T-helper 9 cell (primary cell): ENCODE measurements around the gene PADI6.
A peak's percentile ranks its signal among the peaks of the same experiment; 100 is the strongest.
"Not testable (repeated sequence)": the region's sequence is repeated elsewhere in the genome, so short reads cannot be mapped to it uniquely, and the experiment has no call there.

ENCODE experiments used
- DNase-seq: peaks from one replicate; pipeline ENCODE4 v3.0.0-alpha.2; 2020
- total RNA-seq, 2 donors: gene quantifications; one replicate each; lab custom pipeline; 2026; lab: John Stamatoyannopoulos, UW

PADI6 gene
- total RNA-seq = 0 reads per million in 2 donors

DNA sequence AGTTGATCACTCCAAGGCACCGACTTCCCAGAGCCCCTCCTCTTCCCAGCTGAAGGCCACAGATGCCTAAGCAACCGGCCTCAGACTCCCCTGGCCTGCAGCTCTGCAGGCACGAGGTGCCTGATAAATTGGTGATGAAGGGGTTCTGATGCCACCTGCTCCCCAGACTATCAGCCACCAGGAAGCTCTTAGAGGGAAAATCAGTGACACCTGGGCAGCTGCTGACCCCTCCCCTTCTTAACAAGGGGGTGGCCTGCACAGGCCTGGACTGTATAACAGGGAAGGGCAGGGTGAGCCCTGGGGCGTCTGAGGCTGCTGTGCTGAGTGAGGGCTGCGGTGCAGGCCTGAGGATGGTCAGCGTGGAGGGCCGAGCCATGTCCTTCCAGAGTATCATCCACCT lies at the start of gene PADI6:
TSS of gene PADI6 (plus strand) at position 301 of the 400 bp plus-strand sequence. CDS start at position 351, 50 bp downstream.
- DNase-seq = no peak

DNA sequence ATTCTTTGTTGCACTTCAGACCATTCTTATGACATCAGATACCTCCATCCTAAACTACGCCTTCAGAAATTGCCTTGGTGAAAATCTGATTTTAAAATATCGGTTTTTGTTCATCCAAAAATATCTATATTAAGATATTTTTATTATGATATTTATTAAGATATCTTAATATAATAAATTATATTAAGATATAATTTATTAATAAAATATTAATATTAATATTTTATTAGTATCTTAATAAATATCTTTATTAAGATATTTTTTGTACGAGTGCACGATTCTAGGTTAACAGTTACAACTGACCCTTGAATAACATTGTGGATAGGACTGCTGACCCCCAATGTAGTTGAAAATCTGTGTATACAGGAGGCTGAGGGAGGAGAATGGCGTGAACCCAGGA lies 43.1 kb upstream of the PADI6 start:
- DNase-seq = no peak

DNA sequence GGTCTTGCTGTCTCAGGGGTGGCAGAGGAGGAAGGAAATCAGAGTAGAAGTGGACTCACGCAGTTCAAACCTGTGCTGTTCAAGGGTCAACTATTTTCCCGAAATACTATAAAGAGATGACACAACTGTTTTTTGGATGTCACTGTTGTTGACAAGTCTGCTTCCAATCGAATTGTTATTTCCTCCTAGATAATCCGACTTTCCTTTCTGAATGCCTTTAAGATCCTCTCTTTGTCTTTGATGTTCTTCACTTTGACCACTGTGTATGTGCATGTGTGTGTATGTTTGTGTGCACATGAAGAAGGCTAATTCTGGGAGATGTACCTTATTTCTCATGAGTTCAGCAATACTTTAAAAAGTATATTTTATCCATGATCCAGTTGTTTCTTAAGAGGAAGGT lies 42.4 kb upstream of the PADI6 start:
- DNase-seq = no peak

DNA sequence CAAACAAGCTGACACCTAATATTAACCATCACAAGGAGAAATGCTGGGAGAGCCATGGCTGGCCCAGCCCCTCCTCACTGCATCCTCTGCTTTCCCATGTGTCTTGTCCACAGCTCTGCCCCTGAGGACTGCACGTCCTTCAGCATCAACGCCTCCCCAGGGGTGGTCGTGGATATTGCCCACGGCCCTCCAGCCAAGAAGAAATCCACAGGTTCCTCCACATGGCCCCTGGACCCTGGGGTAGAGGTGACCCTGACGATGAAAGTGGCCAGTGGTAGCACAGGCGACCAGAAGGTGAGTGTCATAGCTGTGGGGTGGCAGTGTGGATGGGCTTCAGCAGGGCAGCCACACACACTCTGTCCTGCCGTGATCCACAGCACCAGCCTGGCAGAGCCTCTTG lies 41.1 kb upstream of the PADI6 start:
- DNase-seq = no peak

DNA sequence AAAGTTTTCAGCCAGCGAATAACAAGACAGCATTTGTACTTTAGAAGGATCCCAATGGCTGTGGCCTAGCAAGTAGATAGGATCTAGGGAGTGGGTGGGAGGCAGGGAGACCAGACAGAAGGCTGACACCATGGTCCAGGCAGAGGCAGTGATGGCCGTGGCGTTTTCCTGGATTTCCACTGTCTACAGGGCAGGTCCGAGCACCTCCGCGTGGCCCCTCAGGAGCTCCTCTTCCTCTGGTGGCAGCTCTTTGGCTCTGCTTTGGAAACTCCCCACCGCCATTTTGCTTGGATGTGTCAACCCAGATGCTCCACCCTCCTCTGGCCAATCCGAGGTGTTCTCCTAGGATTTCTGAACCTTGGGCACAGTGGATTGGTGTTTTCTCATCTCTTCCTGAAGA lies 38.9 kb upstream of the PADI6 start:
- DNase-seq = no peak

DNA sequence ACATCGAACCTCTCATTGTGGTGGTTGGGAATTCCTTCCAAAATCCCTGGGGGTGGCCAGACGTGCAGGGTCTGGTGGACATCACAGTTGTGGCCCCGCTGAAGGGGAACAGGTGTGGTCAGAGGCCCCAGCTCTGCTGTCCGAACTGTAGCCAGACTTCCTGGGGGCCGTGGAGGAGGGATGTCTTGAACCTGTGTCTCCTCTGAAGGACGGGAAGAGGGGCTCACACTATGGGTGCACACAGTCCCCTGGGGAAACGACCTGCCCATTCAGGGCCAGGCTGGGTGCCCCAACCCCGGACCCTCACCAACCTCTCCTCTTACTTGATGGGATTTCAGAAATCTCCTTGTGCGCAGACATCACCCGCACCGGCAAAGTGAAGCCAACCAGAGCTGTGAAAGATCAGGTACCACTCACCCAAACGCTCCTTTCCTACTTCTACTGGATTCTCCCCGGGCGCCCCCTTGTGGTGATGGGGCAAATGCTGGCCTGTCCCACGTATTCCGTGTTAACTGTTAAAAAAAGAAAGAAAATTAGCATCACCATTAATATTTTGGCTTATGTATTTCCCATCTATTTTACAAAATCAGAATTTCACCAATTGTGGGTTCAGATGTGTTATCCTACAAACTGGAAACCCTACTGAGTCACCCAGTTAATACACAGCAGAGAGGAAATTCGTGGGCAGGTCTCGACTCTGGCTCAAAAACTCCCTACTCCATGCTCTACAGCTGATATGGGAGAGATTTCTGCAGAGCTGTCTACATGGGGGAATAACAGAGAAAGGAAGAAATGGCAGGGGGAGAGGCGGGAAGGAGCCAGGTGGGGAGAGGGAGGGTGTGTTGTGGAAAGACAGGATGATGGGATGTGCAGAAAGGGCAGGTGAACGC lies 35.9 kb upstream of the PADI6 start:
- DNase-seq = peak; percentile 62

DNA sequence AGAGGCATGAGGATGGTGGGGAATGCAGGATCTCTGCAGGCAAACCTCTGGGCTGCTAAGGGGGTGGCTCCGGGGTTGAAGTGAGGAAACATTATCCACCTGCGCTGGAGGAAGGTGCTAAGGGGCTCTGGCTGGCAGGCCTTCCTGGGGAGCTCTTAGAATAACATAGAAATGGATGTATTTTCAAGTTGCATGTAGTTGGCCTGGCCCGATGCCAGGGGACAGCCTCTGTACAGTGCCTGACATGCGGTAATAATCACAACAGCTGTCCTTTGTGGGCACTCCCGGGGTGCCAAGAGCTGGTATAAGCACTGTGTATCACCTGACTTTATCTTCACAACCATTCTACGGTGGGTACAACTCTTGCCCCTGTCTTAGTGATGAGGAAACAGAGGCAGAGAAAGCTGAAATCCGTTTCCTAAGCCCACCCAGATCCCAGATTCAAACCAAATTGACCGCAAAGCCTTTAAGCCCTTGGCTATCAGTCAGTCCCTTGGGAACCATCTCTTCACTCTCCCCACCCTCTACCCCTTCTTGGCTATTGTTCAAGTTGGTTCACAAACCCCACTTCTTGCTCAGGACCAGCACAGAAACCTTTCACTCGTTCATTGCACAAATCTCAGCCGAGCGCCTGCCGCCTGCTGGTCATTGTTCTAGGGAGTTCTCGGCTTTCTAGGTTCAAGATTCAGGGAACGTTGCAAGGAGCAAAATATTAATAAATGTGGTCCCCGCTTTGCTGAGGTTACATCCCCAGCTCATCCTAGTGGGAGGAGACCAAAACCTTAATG lies 33.1 kb upstream of the PADI6 start:
- DNase-seq = no peak

DNA sequence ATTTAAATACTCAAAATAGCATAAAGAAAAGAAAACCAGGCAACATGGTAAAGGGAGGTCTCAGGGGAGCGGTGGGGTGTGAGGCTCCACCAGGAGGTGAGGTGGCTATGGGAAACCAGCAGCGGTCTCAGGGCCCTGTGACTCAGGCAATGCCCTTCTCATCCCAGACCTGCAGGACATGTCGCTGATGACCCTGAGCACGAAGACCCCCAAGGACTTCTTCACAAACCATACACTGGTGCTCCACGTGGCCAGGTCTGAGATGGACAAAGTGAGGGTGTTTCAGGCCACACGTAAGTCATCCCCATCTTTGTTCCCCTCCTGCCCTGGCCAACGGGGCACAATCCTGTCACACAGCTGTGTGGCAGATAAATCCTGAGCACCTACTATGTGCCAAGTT lies 32.5 kb upstream of the PADI6 start:
- no peak for DNase-seq

DNA sequence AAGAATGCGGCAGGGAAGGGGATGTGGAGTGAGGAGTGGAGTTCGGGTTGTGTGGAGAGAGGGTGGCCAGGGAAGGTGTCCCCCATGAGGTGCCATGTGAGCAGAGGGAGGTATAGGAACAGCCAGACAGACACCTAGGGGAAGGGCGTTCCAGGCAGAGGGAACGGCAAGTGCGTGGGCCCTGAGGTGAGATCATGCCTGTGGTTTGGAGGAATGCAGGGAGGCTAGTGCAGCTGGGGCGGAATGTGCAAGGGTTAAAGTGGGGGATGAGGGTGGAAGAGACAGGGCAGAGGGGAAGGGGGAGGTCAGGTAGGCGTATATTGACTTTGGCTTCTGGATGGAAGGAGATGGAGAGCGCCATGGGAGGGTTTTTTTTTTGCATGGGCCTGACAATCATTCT lies 31.6 kb upstream of the PADI6 start:
- no peak for DNase-seq

DNA sequence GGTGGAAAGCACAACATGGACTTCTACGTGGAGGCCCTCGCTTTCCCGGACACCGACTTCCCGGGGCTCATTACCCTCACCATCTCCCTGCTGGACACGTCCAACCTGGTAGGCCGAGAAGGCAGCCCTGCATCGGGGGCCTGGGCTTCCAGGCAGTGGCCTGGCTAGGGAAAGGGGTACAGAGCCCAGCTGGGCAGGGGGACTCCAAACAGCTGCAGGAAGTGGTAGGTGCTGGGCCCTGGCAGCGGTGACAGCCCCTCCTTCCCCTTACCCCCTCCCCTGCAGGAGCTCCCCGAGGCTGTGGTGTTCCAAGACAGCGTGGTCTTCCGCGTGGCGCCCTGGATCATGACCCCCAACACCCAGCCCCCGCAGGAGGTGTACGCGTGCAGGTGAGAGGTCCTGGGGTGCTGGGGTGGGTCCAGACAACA lies 30.0 kb upstream of the PADI6 start:
- no peak for DNase-seq

DNA sequence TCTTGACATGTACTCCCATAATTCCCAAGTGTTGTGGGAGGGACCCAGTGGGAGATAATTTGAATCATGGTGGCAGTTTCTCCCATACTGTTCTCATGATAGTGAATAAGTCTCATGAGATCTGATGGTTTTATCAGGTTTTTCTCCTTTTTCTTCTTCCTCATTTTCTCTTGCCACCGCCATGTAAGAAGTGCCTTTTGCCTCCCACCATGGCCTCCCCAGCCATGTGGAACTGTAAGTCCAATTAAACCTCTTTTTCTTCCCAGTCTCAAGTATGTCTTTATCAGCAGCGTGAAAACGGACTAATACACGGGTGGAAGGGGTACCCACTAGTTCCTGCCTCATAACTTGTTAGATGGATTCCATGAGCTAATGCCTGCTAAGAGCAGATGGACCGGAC lies 26.5 kb upstream of the PADI6 start:
- not testable (repeated sequence) for DNase-seq

DNA sequence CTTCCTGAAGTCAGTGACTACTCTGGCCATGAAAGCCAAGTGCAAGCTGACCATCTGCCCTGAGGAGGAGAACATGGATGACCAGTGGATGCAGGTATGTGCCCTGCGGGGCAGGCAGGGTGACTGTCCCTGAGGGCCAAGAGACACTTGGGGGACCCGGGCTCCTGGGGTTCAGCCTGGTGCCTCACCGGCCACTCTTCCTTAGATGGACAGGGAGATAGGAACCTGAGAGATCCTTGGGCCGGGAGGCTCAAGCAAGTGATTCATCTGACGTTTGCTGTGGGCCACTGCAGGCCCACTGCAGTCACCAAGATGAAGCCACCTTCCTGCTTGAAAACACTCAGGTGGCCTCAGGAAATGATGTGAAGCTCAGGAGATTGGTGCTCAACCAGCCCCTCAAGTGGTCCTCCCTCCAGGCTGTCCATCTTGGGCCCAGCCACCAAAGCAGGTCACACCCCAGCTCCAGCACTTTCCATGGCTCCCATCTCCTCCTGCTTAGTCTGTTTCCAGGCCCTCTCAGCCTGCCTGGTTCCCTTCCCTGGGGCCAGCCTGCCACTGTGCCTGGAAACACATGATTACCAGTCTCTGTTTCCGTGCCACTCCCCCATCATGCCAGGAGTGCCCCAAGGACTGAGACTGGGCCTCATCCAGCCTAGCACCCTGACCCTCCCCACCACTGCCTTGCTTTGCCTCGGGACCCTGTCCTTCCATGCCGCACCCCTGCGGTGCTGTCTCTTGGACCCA lies 25.8 kb upstream of the PADI6 start:
- DNase-seq = no peak

DNA sequence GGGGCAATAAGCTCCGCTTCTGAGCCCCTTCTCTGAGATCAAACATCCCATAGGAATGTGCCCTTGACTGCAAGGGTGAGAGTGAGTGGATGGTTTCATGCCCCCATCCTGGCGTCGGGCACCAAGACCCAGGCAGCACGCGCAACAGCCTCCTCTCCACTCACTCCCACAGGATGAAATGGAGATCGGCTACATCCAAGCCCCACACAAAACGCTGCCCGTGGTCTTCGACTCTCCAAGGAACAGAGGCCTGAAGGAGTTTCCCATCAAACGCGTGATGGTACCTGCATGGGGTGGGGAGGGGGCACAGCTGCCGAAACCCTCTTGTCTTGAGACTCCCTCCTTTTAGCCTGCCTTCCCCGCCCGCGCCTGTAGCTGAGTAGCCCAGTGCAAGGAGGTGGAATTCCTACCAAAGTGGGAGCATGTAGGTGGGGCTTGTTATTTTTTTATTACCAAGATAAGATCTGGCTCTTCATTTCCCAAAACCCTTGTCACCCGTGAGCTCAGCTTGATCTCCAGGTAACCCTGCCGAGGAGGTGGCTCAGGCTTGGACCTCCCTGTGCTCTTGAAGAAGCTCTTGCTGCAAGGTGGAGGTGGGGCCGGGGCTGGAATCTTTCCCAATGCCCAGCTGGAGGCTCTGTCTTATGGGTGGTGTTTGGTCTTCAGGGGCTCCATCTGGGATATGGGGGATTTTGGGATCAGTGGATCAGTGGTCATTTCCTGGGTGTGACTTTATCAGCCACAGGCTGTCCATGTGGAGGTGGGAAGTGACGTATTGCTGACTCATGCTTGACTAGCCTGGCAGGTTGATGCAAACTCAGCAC lies 24.0 kb upstream of the PADI6 start:
- no peak for DNase-seq

DNA sequence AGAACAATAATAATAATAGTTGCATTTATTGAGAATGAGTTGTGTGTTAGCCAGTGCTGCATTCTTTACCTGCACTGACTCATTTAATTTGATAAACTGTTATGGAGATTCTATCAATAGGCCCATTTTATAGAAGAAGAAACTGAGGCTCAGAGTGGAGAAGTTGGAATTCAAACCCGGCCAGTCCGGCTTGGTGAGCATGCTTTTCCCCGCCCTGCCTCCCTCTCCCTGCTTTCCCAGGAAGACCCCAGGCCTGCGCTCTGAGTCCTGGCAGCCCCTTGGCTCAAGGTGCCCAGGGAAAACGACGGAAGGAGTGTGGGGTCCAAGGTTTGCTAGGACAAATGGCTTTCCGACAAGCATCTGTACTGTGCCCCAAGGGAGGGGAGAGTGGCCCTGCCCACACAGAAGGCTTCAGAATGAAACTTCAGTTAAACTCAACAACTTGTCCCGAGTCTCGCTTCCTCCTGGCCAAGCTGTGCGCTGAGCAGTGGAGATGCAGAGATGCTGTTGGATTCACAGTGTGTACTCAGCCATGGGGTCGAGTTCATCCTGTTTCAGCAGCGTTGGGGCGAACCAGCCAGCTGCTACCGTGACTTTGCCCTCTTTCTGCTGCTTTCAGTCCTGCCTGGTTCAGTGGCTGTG lies 23.3 kb upstream of the PADI6 start:
- no peak for DNase-seq

DNA sequence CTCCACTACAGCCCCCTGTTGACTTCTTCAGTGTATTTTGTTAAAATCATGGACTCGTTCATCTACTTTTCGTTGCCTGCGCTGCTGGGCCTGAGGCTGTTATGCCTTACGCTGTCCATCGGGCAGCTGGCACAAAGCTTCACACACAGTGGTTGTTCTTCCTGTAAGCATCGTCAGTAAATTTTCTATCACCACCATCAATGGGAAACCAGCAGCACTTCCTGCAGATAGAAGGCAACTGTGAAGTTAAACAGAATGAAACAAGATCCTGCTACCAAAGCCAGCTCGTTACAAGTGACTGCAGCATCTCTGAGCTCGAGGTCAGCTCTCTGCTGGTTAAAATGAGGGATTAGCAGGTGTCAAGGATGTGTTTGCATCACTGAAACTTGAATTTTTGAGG lies 21.9 kb upstream of the PADI6 start:
- no peak for DNase-seq

DNA sequence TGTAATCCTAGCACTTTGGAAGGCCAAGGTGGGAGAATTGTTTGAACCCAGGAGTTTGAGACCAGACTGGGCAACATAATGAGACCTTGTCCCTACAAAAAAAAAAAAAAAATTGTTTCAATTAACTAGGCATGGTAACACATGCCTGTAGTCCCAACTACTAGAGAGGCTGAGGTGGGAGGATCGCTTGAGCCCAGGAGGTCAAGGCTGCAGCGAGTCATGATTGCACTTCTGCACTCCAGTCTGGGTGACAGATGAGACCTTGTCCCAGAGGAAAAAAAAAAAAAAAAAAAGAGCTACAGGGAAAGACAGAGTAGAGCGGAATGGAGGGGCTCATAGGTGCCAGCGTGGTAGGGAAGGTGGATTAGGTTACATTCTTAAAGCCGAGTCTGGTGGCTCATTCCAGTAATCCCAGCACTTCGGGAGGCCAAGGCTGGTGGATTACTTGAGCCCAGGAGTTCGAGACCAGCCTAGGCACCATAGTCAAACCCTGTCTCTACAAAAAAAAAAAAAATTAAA lies 21.0 kb upstream of the PADI6 start:
- DNase-seq = no peak

DNA sequence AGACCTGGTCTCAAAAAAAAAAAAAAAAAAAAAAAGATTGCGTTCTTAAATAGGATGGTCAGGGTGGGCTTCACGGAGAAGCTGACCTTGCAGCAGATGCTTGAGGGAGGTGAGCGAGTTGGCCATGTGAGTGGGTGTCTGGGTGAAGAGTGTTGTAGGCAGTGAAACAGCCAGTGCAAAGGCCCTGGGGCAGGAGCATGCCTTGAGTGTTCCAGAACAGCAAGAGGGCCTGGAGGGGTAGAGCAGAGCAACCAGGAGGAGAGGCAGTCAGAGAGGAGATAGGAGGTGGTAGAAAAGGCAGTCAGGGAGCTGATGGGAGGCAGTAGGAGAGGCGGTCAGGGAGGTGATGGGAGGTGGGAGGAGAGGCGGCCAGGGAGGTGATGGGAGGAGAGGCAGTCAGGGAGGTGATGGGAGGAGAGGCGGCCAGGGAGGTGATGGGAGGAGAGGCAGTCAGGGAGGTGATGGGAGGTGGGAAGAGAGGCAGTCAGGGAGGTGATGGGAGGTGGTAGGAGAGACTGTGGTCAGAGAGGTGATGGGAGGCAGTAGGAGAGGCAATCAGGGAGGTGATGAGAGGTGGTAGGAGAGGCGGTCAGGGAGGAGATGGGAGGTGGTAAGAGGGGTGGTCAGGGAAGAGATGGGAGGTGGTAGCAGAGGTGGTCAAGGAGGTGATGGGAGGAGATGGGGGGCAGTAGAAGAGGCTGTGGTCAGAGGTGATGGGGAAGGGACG lies 20.2 kb upstream of the PADI6 start:
- no peak for DNase-seq

DNA sequence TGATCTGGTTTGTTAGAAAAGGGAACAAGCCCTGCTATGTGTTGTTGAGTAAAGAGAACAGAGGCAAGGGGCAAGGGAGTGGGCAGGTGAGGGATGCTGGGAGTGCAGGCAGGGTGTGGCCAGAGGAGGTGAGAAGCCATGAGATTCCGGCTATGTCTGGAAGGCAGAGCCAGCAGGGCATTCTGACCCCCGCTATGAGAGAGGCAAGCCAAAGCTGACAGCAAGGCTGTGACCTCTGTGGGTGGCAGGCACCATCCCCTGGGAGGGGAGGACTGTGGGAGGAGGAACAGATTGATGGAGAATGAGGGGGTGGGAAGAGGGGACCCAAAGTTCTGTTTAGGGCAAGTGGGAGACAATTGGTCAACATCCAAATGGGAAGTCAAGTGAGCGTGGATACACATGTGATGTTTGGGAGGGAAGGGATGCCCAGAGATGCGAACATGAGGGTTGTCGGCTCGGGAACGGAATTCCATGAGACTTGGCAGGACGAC lies 19.5 kb upstream of the PADI6 start:
- DNase-seq = no peak

DNA sequence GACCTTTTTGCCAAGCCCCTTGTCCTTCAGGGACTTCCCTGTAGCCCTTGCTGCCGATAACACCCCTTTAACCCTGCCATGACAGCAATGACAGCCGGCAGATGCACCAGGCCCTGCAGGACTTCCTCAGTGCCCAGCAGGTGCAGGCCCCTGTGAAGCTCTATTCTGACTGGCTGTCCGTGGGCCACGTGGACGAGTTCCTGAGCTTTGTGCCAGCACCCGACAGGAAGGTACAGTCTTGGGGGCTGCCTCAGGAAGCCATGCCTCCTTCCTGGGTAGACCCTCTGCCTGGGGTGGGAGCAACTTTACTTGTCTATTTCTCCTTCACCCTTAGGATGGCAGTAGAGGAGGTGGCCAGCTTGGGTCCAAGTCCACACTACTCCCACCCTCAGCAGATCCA lies 16.1 kb upstream of the PADI6 start:
- no peak for DNase-seq

DNA sequence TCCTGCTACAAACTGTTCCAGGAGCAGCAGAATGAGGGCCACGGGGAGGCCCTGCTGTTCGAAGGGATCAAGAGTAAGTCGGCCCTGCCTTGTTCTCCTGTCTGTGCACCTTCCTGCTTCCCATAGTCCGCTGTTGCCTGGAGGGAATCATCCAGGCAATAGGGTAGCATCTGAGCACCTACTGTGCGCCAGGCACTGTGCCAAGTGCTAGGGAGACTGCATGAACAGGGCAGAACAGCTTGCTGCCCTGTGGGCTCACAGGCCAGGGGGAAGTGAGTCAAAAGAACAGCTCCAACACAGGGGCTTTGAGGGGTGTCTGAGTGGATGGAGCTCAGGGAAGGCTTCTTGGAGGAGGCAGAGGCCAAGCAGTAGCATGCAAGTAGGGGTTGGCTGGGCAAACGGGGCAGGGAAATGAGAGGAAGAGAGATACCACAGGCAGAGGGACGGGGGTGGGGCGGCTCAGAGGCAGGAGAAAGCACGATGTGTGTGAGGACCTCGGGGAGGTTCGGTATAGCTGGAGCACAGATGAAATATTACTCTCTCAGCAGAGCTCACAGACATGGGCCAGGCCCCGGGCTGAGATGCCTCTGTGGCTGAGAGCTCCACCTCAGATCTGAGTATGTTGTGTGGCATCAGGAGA lies 15.5 kb upstream of the PADI6 start:
- no peak for DNase-seq
